Activated naive CD8-positive, alpha-beta T cell treated with anti-CD3 and anti-CD28 coated beads for 36 hours (primary cell): ENCODE results near the gene CDC42BPG. TPM values are rescaled to one million over a fixed set of nuclear protein-coding genes. Genes with fewer than 3 reads are reported as not detected.

Experiments
- DNase-seq: peaks from one replicate; pipeline ENCODE4 v3.0.0; 2021
- H3K27ac Mint-ChIP-seq: one replicate; pipeline ENCODE4 v1.8.0; 2022; ENCODE audit warnings: mild to moderate bottlenecking, moderate library complexity, mixed read lengths
- H3K27me3 Mint-ChIP-seq: one replicate; pipeline ENCODE4 v1.8.0; 2022; ENCODE audit warnings: mild to moderate bottlenecking, mixed read lengths
- H3K36me3 Mint-ChIP-seq: one replicate; pipeline ENCODE4 v1.8.0; 2021; ENCODE audit warnings: mild to moderate bottlenecking, mixed read lengths
- H3K4me1 Mint-ChIP-seq: one replicate; pipeline ENCODE4 v1.8.0; 2021; ENCODE audit warnings: mixed read lengths
- H3K4me3 Mint-ChIP-seq: one replicate; pipeline ENCODE4 v1.8.0; 2022; ENCODE audit warnings: mild to moderate bottlenecking, moderate library complexity, mixed read lengths
- H3K9me3 Mint-ChIP-seq: one replicate; pipeline ENCODE4 v1.8.0; 2022; ENCODE audit warnings: mixed read lengths
- total RNA-seq, 2 experiments: library from RNA; stranded (reverse); gene quantifications; one replicate each; pipeline ENCODE4 v1.2.3, GENCODE V29; 2021

The CDC42BPG gene
- total RNA-seq, 2 experiments from 2014 or later: 0.46 to 0.54 TPM

DNA sequence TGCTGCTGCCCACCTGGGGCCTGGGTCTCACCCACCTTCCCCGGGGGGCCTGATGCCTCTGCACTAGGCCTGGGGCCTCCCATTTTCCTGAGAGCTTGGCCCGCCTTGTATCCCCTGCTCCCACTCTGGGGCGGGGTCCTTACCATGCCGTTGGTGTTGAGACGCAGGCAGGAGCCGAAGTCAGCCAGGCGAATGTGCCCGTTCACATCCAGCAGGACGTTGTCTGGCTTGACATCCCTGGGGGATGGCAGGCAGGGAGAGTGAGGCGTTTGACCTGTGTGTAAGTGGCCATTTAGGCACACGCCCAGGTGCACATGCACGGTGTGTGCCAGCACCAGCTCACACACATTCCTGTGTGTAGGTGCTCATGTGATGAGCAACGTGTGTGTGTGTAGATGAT, 5.1 kb downstream of the CDC42BPG start:
- H3K27me3 Mint-ChIP-seq: no peaks in the 10 kb centered on the region
- H3K4me1 Mint-ChIP-seq: peaks cover 7% of the 10 kb centered on the region
- no peak overlapping the region for H3K4me3 Mint-ChIP-seq
- no peaks in the 10 kb centered on the region for H3K9me3 Mint-ChIP-seq
- no peak overlapping the region for H3K27ac Mint-ChIP-seq
- H3K36me3 Mint-ChIP-seq: no peaks in the 10 kb centered on the region
- DNase-seq: no peak

DNA sequence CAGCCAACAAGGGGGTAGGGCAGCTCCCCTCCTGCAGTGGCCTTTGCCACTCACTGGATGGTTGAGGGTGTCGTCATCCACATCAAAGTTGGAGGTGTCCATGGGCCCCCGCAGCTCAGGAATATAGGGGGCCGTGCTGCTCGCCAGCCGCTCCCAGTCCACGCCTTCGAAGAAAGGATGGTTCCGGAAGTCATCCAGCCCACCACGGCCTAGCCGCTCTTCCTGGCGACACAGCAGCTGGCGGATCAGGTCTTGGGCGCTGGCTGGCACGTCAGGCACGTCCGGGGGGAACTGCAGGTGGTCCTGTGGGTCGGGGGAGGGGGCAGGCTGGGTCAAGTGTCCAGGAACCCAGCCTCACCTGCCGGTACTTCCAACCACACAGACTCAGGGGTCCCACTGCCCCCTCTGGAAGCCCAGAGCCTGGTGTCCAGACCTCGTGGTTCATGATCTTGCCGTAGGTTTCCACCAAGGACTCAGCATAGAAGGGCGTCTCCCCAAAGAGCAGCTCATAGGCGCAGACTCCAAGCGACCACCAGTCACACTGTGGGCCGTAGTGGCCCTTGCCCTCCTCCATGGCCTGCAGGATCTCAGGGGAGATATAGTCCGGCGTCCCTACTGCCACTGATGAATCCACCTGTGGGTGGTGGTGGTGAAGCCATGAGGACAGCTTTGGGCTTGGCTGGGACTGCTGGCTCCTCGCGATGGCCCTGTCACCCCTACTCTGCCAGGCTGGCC, 5.7 kb downstream of the CDC42BPG start:
- Mint-ChIP-seq H3K4me1 (peaks cover 4% of the 10 kb centered on the region), H3K27me3 (no peaks in the 10 kb centered on the region)

DNA sequence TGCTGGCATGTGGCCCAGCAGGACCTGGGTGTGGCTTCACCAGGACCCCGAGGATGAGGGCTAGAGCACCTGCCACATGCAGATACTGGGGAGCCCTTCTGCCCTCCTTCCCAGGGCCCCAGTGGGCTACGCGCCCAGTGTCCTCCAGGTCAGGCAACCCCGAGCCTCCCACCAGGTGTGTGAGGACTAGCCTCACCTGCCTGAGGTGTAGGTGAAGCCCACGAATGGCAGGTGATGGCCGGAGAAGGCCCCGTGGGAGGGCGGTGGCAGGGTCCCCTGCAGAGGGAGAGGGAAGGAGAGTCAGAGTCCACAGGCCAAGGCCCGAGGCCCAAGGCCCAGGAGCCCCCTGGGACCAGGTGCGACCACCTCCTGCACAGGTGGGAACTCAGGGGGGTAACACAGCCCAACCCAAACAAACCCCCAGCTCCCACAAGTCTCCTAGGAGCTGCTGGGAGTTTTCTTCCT, 6.5 kb downstream of the CDC42BPG start:
- no peak for DNase-seq
- no peak overlapping the region for H3K4me3 Mint-ChIP-seq
- H3K4me1 Mint-ChIP-seq: no peaks in the 10 kb centered on the region
- H3K27me3 Mint-ChIP-seq: no peaks in the 10 kb centered on the region
- no peaks in the 10 kb centered on the region for H3K36me3 Mint-ChIP-seq
- H3K9me3 Mint-ChIP-seq: no peaks in the 10 kb centered on the region
- H3K27ac Mint-ChIP-seq: no peak overlapping the region

More for the DNA sequence above, 5.7 kb downstream of the CDC42BPG start:
- no peak overlapping the region for H3K4me3 Mint-ChIP-seq
- no peak for DNase-seq
- H3K36me3 Mint-ChIP-seq: no peaks in the 10 kb centered on the region
- no peak overlapping the region for H3K27ac Mint-ChIP-seq
- no peaks in the 10 kb centered on the region for H3K9me3 Mint-ChIP-seq

DNA sequence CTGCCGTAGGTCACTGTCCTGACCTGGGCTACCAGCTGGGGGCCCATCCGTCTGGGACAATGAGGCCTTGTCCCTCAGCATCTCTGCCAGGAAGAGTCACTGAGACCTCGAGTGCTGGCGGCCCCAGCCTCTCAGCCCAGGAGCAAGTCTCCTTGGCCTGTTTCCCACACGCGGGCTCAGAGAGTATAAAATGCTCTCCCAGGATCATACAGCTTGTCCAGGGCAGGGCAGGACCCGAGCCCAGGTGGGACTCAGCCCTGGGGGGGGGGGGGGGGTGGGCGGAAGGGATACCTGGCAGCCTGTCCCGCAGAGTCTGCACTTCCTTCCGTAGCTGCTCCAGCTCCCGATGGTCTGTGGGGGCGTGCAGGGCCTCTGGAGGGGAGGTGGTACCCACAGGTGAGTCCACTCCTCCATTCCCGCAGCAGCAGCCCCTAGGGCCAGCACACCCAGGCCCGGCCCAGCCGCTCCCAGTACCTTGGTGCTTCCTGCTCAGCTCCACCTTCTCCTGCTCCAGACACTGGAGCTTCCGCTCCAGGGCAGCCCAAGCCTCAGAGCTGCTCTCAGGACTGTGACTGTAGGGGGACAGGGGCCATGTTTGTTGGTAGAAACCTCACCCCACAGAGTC, 7.9 kb downstream of the CDC42BPG start:
- DNase-seq: no peak
- Mint-ChIP-seq H3K9me3 (no peaks in the 10 kb centered on the region), H3K36me3 (no peaks in the 10 kb centered on the region), H3K4me1 (no peaks in the 10 kb centered on the region), H3K4me3 (no peak overlapping the region), H3K27ac (no peak overlapping the region), H3K27me3 (no peaks in the 10 kb centered on the region)

DNA sequence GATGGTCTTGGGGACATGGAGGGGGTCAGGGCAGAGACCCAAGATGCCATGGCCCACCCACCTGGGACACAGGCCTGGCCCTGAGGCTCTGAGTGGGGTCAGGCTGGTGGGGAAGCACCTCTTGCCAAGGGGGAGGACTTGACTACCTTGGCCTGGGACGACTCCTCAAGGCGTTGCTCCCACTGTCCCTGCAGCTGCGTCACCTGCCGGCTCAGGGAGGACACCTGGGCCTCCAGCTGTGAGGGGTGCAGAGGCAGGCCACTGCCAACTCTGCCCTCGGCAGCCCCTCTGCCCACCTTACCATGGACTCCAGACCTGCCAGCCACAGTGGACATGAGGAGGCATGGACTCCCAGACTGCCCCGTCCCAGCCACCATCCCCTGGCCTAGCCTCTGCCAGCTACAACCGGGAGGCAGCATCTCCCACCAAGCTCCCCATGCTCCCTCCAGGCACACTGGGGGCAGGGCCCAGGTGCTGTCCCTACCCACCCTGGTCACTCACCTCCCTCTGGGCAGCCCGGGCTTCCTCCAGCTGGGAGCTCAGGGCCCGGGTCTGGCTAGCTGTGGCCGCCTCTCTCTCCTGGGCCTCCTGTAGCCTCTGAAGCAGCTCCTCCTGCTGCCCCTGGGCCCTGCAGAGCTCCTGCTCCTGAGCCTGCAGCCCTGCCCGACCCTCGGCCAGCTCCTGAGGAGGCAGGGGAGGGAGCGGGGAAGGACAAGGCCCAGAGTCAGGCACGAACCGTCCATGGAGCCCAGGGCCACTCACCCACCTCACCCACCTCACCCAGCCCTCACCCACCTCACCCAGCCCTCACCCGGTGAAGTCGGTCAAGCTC, 8.6 kb downstream of the CDC42BPG start:
- no peak overlapping the region for H3K4me3 Mint-ChIP-seq
- no peaks in the 10 kb centered on the region for H3K4me1 Mint-ChIP-seq
- H3K27me3 Mint-ChIP-seq: no peaks in the 10 kb centered on the region
- no peaks in the 10 kb centered on the region for H3K36me3 Mint-ChIP-seq
- DNase-seq: no peak
- no peaks in the 10 kb centered on the region for H3K9me3 Mint-ChIP-seq
- H3K27ac Mint-ChIP-seq: no peak overlapping the region

DNA sequence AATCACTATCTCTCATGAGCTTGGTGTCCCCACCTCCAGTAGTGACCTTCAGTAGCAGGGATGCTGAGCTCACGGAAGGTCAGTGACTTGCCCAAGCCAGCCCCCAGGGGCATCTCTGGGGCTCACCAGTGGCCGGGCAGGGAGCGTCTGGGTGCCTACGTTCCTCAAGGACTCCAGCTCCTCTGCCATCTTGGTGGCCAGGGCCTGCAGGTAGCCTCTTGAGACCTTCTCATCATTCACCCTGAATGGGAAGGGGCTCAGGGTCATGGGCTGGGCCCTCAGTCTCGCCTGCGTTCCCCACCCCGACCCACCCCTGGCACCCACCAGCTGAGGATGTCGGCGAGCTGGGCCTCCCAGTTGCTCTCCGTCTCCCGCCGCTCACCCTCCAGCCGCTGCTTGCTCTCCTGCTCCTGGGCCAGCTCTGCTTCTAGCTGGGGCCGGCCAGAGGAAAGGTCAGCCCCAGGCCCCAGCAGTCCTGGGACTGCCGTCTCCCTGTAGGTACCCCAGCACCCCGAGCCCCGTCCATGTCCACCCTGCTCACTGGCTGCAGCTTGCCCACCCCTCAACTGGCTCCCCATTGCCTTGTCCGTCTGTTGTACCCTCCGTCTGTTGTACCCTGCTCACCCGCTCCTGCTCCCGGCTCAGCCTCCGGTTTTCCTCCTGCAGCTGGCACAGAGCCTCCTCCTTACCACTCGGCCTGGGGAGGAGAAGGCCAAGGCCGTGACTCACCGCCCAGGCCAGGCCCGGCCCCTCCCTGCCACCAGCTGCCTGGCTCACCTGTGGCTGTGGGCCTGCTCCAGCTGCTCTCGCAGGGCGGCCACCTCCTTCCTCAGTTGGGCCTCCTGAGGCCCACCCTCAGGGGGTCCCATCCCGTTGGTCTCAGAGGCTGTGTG, 9.5 kb downstream of the CDC42BPG start:
- Mint-ChIP-seq H3K9me3 (no peaks in the 10 kb centered on the region), H3K36me3 (no peaks in the 10 kb centered on the region), H3K27ac (no peak overlapping the region), H3K4me1 (no peaks in the 10 kb centered on the region), H3K4me3 (no peak overlapping the region), H3K27me3 (no peaks in the 10 kb centered on the region)
- no peak for DNase-seq

DNA sequence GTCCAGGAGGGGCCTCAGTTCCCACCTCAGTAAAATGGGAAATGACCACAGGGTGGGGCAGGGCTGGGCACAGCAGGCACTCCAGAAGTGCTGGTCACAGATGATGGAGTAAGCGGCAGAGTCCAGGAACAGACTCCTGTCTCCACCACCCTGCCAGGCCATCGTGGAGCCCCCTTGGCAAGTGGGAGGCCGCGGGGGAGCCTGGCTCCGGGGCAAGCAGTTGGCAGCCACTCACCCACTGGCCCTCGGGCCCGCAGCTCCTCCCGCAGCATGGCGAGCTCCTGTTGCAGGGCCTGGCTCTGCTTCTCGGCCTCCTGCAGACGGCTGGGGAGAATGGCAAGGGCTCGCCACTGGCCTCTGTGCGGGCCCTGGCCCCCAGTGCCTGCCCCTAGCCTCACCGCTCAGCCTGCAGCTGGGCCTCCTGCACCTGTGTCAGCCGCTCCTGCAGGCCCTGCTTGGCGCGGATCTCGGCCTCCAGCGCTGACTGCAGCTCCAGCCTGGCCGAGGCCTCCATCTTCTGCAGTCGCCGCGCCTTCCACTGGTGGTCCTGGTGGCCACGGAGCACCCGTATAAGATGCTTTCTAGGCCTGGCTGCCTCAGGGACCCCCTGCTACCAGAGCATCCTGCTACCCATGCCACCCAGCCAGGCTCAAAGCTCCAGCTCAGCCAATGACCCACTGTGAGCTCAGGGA, 10.3 kb downstream of the CDC42BPG start:
- no peak for DNase-seq
- H3K4me1 Mint-ChIP-seq: no peaks in the 10 kb centered on the region
- no peaks in the 10 kb centered on the region for H3K36me3 Mint-ChIP-seq
- no peaks in the 10 kb centered on the region for H3K9me3 Mint-ChIP-seq
- no peak overlapping the region for H3K4me3 Mint-ChIP-seq
- no peaks in the 10 kb centered on the region for H3K27me3 Mint-ChIP-seq
- no peak overlapping the region for H3K27ac Mint-ChIP-seq

DNA sequence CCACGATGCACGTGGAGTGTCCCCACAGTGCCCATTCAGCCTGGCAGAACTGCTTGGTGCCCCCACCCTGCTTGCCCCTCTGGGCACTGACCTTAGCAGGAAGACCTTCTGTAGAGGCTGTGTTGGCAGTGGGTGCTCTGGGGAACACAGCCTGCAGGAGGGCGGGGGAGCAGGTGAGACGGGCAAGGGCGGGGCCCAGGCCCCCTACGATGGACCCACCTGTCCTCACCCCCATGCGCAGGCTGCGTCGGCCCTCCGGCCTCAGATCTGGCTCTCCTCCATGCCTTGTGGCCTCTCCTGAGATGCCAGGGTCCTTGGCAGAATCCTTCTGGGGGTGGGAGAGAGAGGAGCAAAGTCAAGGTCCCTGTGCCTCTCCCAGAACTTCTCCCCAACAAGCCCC, 10.9 kb downstream of the CDC42BPG start:
- DNase-seq: no peak
- Mint-ChIP-seq H3K27ac (no peak overlapping the region), H3K36me3 (no peaks in the 10 kb centered on the region), H3K9me3 (no peaks in the 10 kb centered on the region), H3K27me3 (no peaks in the 10 kb centered on the region), H3K4me3 (no peak overlapping the region), H3K4me1 (no peaks in the 10 kb centered on the region)

DNA sequence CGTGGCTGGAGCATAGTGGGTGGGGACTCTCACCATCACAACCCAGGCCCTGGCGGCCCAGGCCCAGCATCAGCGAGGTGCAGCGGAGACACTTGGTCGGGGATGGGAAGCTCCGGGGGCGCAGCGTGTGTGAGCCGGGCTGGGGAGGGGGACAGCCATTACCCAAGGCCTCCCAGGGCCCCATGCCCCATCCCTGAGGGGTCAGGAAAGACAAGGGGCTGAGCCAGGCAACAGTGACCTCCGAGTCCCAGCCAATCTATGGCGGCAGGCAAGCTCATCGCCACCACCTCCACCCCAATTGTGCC, 11.3 kb downstream of the CDC42BPG start:
- Mint-ChIP-seq H3K27ac (no peak overlapping the region), H3K36me3 (no peaks in the 10 kb centered on the region), H3K4me3 (no peak overlapping the region), H3K27me3 (no peaks in the 10 kb centered on the region), H3K4me1 (no peaks in the 10 kb centered on the region), H3K9me3 (no peaks in the 10 kb centered on the region)
- DNase-seq: no peak

DNA sequence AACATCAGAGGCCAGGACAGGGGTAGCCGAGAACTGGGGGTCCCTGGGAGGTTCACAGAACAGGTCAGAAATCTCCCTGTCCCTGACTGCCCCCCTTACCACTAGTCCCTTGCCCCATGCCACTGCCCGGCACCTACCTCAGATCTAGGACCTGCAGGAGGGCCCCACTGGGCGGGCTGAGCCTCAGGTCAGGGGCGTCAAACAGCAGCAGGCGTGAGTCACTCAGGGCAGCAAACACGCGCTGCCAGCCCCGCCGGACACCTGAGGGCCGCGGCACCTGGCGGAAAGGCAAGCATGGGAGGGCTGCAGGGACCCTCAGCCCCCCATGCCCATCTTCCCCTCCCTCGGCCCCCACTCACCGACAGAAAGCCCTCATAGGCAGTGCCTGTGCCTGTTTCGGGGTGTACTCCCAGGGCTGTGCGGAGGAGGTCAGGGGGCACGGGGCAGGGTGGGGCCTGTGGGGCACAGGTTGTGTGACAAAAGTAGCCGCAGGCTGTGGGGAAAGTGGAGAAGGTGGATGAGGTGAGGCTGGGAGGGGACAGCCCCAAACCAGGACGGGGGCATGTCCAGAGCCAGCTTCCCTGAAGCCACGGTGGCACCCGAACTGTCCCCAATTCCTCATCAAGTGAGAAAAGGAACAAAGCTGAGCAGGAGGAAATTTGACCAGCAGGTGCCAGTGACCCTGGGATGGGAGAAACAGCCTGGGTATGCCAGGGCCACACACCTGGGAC, 11.8 kb downstream of the CDC42BPG start:
- DNase-seq: no peak
- Mint-ChIP-seq H3K27ac (no peak overlapping the region), H3K9me3 (no peaks in the 10 kb centered on the region), H3K4me1 (no peaks in the 10 kb centered on the region), H3K27me3 (no peaks in the 10 kb centered on the region), H3K36me3 (no peaks in the 10 kb centered on the region), H3K4me3 (no peak overlapping the region)

DNA sequence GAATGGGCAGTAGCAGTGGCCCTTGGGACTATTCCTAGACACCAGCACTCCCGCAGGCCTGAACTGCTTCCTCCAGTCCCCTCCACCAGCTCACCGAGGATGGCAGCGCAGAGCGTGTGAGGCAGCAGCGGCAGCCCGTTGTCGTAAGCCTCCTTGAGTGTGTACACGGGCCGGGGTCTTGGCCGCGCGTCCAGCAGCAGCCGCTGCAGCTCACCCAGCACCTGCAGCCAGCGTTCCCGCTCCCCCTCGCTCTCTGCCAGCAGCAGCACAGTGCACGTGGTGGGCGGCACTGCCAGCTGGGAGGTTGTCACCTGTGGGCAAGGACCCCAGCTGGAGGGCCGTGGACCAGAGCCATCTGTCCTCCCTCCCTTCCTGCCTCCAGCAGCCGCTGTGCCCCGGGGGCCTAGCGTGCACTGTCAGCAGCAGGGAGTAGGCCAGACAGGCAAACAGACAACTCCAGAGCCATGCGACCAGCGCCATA, 13.0 kb downstream of the CDC42BPG start:
- no peak for DNase-seq
- H3K9me3 Mint-ChIP-seq: no peaks in the 10 kb centered on the region
- no peak overlapping the region for H3K27ac Mint-ChIP-seq
- no peaks in the 10 kb centered on the region for H3K4me1 Mint-ChIP-seq
- H3K27me3 Mint-ChIP-seq: no peaks in the 10 kb centered on the region
- no peaks in the 10 kb centered on the region for H3K36me3 Mint-ChIP-seq
- no peak overlapping the region for H3K4me3 Mint-ChIP-seq

DNA sequence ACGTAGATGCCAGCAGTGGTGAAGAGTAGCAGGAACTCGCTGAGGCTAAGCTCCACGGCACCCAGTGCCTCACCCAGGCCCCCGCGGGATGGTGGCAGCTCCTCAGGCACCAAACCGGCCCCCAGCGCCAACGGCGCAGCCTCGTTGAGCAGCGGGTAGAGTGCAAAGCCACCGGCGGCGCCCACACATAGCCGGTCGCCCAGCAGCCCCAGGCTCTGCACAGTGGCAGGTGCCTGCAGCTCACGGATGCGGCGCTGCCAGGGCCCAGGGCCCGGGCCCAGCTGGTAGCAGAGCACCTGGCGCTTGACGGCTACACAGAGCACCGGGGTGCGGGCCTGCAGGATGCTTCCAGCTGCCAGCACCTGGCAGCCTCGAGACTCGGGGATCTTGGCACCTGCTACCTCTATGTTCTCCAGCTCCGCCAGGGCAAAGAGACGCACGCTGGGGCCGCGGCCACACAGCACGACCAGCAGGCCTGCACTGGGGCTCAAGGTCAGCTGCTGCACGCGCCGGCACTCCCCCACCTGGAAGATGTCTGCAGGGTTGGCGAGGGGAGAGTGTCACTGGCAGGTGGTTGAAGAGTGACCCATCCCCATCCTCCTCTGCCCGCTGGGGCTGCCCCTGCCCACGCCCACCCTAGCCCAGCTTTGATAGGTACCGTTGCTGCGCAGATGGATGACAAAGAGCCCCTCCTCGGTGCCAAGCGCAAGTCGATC, 14.8 kb downstream of the CDC42BPG start:
- no peaks in the 10 kb centered on the region for H3K27me3 Mint-ChIP-seq
- no peak overlapping the region for H3K27ac Mint-ChIP-seq
- no peaks in the 10 kb centered on the region for H3K9me3 Mint-ChIP-seq
- H3K4me3 Mint-ChIP-seq: no peak overlapping the region
- no peaks in the 10 kb centered on the region for H3K36me3 Mint-ChIP-seq
- DNase-seq: no peak
- H3K4me1 Mint-ChIP-seq: no peaks in the 10 kb centered on the region

DNA sequence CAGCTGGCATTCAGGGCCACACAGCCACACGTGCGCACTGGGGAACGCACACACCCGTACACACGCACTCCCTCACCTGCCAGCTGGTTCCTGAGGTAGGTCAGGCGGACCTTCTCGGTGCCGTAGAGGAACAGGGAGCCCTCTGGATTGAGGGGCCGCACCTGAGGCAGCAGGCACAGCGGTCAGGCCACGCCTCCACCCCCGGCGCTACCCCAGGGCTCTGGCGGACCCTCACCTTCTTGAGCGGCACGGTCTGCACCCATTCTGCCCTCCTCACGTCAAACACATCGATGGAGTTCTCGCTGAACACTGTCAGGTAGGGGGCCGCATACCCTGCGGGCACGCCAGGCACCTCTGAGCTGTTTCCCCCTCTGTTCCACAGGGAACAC, 17.0 kb downstream of the CDC42BPG start:
- no peak for DNase-seq
- H3K9me3 Mint-ChIP-seq: no peaks in the 10 kb centered on the region
- H3K4me1 Mint-ChIP-seq: no peaks in the 10 kb centered on the region
- no peaks in the 10 kb centered on the region for H3K36me3 Mint-ChIP-seq
- no peak overlapping the region for H3K27ac Mint-ChIP-seq
- no peaks in the 10 kb centered on the region for H3K27me3 Mint-ChIP-seq
- H3K4me3 Mint-ChIP-seq: no peak overlapping the region
